A549 (cell line): Measurements from ENCODE around the gene STT3B.

Source experiments
- CTCF ChIP-seq: fragments of >200 bp; sonication (Bioruptor Twin); formaldehyde crosslinking; IDR thresholded peaks from 3 replicates; pipeline ENCODE4 v1.5.1; 2016
- EHMT2 ChIP-seq: fragments of 200-600 bp; sonication (generic); IDR thresholded peaks from 2 replicates; pipeline ENCODE4 v1.6.1; 2016; ENCODE audit warnings: antibody characterized with exemption, low read depth, mild to moderate bottlenecking, moderate library complexity
- EP300 ChIP-seq, 2 experiments: fragments of >200 bp; sonication (Bioruptor Twin); formaldehyde crosslinking; IDR thresholded peaks; 2 replicates in 1 of 2; 3 replicates in 1 of 2; pipeline ENCODE4 v1.6.1; 2016 to 2017
- GATA3 ChIP-seq: IDR thresholded peaks from 2 replicates; pipeline ENCODE4 v1.6.1; 2012; ENCODE audit warnings: borderline replicate concordance
- HMGXB4 ChIP-seq: fragments of 250-450 bp; sonication (Bioruptor Pico); IDR thresholded peaks from 2 replicates; pipeline ENCODE4 v1.5.0; 2021; ENCODE audit warnings: mild to moderate bottlenecking, moderate library complexity, borderline replicate concordance
- JUN ChIP-seq, 2 experiments: fragments of >200 bp; sonication (Bioruptor Twin); formaldehyde crosslinking; IDR thresholded peaks; 2 replicates in 1 of 2; 3 replicates in 1 of 2; pipeline ENCODE4 v1.6.1; 2016 to 2017
- POLR2A ChIP-seq: IDR thresholded peaks from 2 replicates; pipeline ENCODE4 v1.6.1; 2012; ENCODE audit warnings: mild to moderate bottlenecking, low read length
- RAD21 ChIP-seq, 2 experiments: fragments of >200 bp in 1 of 2; sonication (Bioruptor Twin) in 1 of 2; formaldehyde crosslinking in 1 of 2; IDR thresholded peaks in 1 of 2; conservative IDR thresholded peaks in 1 of 2; 2 replicates in 1 of 2; 3 replicates in 1 of 2; pipeline ENCODE4 v1.6.1; 2012 to 2018; ENCODE audit warnings: inconsistent platforms in 1 of 2
- ZC3H11A ChIP-seq: fragments of 450-650 bp; IDR thresholded peaks from 2 replicates; pipeline ENCODE4 v1.6.1; 2014; ENCODE audit warnings: antibody characterized with exemption, mild to moderate bottlenecking

- TF ChIP-seq POLR2A (no peak), CTCF (no peak), ZC3H11A (no peak), RAD21 (conservative IDR thresholded peaks at IDR 0.05 in 1 of 2, IDR thresholded peaks at IDR 0.05 in 1 of 2) (no peak), GATA3 (no peak), EHMT2 (no peak), HMGXB4 (CRISPR knock-in tag) (no peak), EP300 (IDR thresholded peaks at IDR 0.05) (no peak), JUN (IDR thresholded peaks at IDR 0.05) (no peak)
Measured at GRCh38 chr3:31579828-31580227, 47.1 kb downstream of the STT3B start.
